ENCODE data around the gene CLDN10. TPM values are rescaled to one million over a fixed set of nuclear protein-coding genes. Genes with fewer than 3 reads are reported as not detected.
A peak's percentile ranks its signal among the peaks of the same experiment; 100 is the strongest.

CLDN10 gene
- total and polyA plus RNA-seq, 2 of the 8 experiments (the other 6 are each of a cell fraction or from before 2014, with no cell fraction given): 41.2 to 43.6 TPM

- Histone ChIP-seq H3K36me3 (ENCODE audit: control insufficient read depth in 2 of 4, insufficient read depth in 4 of 4, low read length in 3 of 4) (no peaks in the 10 kb centered on the region), H3K4me1 (replicated peaks in 1 of 4; ENCODE audit: control insufficient read depth in 3 of 4, insufficient read depth in 4 of 4, low read length in 3 of 4) (peaks cover 0 to 7% (median 1%) of the 10 kb centered on the region in 4 experiments; a peak in 4 of 7 replicates), H3K4me3 (ENCODE audit: extremely low read depth in 1 of 4, insufficient read depth in 2 of 4, low read depth in 3 of 4, low read length in 4 of 4) (no peak overlapping the region), H3K18ac (ENCODE audit: extremely low read depth, low read length) (no peak overlapping the region; the same call in 1 of the 2 replicates), H2BK15ac (ENCODE audit: low read length) (no peak overlapping the region), H3K9me3 (ENCODE audit: insufficient read depth in 2 of 2, low read depth in 1 of 2, low read length in 1 of 2) (no peaks in the 10 kb centered on the region), H3K9ac (replicated peaks in 1 of 4; ENCODE audit: extremely low read depth in 1 of 4, low read depth in 3 of 4, low read length in 3 of 4) (no peak overlapping the region), H2AFZ (ENCODE audit: low read length) (peak overlapping the region; percentile 90), H4K91ac (replicated peaks; ENCODE audit: insufficient read length, low read length) (no peak overlapping the region), H3K23me2 (ENCODE audit: low read depth, low read length) (no peaks in the 10 kb centered on the region), H2BK12ac (ENCODE audit: low read depth, low read length) (peak overlapping the region; percentile 18; the same call in 1 of the 2 replicates), H2BK20ac (ENCODE audit: low read length) (no peak overlapping the region), H2BK5ac (ENCODE audit: low read depth, low read length) (no peak overlapping the region), H3K14ac (ENCODE audit: insufficient read length) (no peak overlapping the region), H3K23ac (ENCODE audit: insufficient read length) (no peak overlapping the region), H3K79me1 (ENCODE audit: low read depth, low read length) (no peaks in the 10 kb centered on the region), H4K20me1 (replicated peaks in 1 of 2; ENCODE audit: control insufficient read depth in 1 of 2, insufficient read depth in 2 of 2, low read length in 2 of 2) (no peaks in the 10 kb centered on the region), H3K4ac (replicated peaks; ENCODE audit: insufficient read length, low read depth, low read length) (no peak overlapping the region), H4K8ac (ENCODE audit: extremely low read depth, insufficient read depth, low read length) (no peak overlapping the region), H3K4me2 (ENCODE audit: insufficient read depth in 1 of 2, low read depth in 2 of 2, low read length in 2 of 2) (peak overlapping the region; percentile 0 to 5; a peak in 2 of 4 replicates), H3K79me2 (ENCODE audit: control insufficient read depth in 1 of 2, insufficient read depth in 2 of 2, low read length in 2 of 2) (no peaks in the 10 kb centered on the region), H3K27me3 (replicated peaks in 1 of 4; ENCODE audit: control insufficient read depth in 3 of 4, extremely low read depth in 1 of 4, insufficient read depth in 3 of 4, low read length in 3 of 4) (no peaks in the 10 kb centered on the region), H3K56ac (replicated peaks; ENCODE audit: insufficient read length, low read depth, low read length) (no peak overlapping the region), H2BK120ac (replicated peaks; ENCODE audit: low read depth, low read length) (no peak overlapping the region), H3K27ac (ENCODE audit: low read depth, low read length) (no peak overlapping the region), H2AK5ac (ENCODE audit: low read depth, low read length) (no peak overlapping the region), H4K5ac (ENCODE audit: insufficient read length, low read depth, low read length) (no peak overlapping the region)
- TF ChIP-seq TAF7 (optimal IDR thresholded peaks at IDR 0.05; ENCODE audit: borderline replicate concordance, low read depth, low read length) (no peak), CHD1 (IDR thresholded peaks at IDR 0.05; ENCODE audit: low read depth, low read length) (no peak), TEAD4 (IDR thresholded peaks at IDR 0.05; ENCODE audit: low read depth, low read length) (peak; percentile 96), JUND (IDR thresholded peaks at IDR 0.05; ENCODE audit: low read length) (peak; percentile 41; the same call in 1 of the 2 replicates), E2F6 (IDR thresholded peaks at IDR 0.05) (peak; percentile 64), MAX (IDR thresholded peaks at IDR 0.05) (peak; percentile 75)
- DNase-seq (ENCODE audit: low read depth in 1 of 2, low spot score in 2 of 2): no peak
- ChIA-PET POLR2A (ENCODE audit: partially characterized antibody) (interaction anchor here (1.3 kb wide), 1 partner anchor 10 kb away, joined by 3 read pairs; no protein-coding TSS in a partner anchor), CTCF (ENCODE audit: partially characterized antibody) (interaction anchor here (1.5 kb wide), 1 partner anchor 35 kb away, joined by 4 read pairs; no protein-coding TSS in a partner anchor)
- 47% methylated on average over 3 of the region's 3 CpGs; no CpG with 5 or more reads in 1 of the 2 experiments for WGBS, 2 experiments (ENCODE audit: extremely low coverage in 1 of 2, insufficient coverage in 1 of 2, insufficient read length in 1 of 2, insufficient replicate concordance in 2 of 2, low coverage in 1 of 2, low lambda C conversion rate in 2 of 2, missing lambda C conversion rate in 1 of 2)
- peak; percentile 19 for FAIRE-seq
Observed at GRCh38 chr13:95505265-95505664, 47.3 kb upstream of the CLDN10 start.
